Measurements from ENCODE around the gene DDX25. TPM values are rescaled to one million over a fixed set of nuclear protein-coding genes. Genes with fewer than 3 reads are reported as not detected.

The DDX25 gene
- polyA plus RNA-seq, 1 donor (not counting 4 experiments of a cell fraction or from before 2014, with no cell fraction given) = 0.12 TPM

DNA sequence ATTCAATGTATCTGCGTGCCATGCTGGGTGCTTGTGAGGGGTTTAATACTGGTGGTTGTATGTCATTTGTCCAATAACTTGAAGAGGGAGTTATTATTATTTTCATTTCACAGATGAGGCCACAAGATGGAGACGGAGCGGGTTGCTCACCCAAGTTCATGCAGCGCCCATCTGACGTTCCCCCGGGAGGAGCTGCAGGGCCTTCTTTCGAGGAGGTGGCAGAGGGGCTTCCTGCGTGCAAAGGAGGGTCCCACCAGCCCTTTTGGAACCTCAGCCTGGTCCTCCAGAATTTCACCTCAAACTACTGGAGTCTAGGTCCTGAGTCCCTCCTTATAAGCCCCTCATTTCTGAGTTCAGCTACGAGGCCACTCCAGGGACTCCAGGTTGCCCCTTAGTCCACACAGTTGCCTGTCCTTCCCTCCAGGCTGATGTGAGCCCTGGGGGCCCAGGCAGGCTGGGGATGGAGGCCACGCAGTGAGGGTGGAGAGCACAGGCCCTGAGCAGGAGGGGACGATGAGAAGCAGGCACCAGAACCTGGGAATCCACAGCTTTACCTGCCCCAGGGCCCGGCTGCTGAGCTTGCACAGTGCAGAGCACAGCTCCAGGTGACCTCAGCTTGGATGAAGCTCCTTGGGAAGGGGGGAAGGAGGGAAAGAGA is 38.6 kb downstream of the DDX25 start:
- Histone ChIP-seq H2AFZ (ENCODE audit: control insufficient read depth, low read length) (no peak overlapping the region), H4K20me1 (ENCODE audit: control insufficient read depth, extremely low read depth, insufficient read depth, low read length) (no peaks in the 10 kb centered on the region)
- no peak for FAIRE-seq

DNA sequence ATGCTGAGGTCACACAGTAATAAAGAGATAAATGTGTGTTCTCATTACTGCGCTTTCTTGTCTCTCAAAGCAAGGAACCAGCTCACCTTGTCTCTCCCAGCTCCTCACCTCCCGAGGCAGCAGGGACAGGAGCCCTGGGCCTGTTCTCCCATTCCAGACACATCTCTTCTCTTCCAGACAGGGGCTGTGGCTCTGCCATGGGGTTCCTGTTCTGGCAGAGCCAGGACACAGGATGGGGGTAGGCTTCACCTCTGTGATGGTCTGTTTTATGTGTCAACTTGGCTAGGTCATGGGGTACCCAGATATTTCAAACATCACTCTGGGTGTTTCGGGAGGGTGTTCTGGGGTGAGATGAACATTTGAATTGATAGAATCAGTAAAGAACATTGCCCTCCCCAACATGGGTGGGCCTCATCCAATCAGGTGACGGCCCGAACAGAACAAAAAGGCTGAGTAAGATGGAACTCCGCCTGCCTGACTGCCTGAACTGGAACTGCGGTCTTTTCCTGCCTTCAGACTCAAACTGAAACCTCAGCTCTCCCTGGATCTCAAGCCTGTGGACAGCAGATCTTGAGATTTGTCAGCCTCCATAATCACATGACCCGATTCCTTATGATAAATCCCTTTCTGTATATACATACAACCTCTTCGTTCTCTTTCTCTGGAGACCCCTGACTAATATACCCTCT is 39.5 kb downstream of the DDX25 start:
- no peak for FAIRE-seq
- Histone ChIP-seq H3K9me3 (ENCODE audit: control insufficient read depth, low read depth, low read length) (no peaks in the 10 kb centered on the region), H4K20me1 (ENCODE audit: control insufficient read depth, extremely low read depth, insufficient read depth, low read length) (no peaks in the 10 kb centered on the region), H3K36me3 (ENCODE audit: control insufficient read depth in 2 of 2, extremely low read depth in 1 of 2, insufficient read depth in 2 of 2, low read length in 2 of 2) (no peaks in the 10 kb centered on the region), H3K79me2 (ENCODE audit: control insufficient read depth, insufficient read depth, low read length) (no peaks in the 10 kb centered on the region), H3K4me2 (ENCODE audit: control insufficient read depth, extremely low read depth, insufficient read depth, low read depth, low read length) (no peak overlapping the region), H3K27me3 (ENCODE audit: control insufficient read depth, extremely low read depth, insufficient read depth, low read length) (no peaks in the 10 kb centered on the region), H3K4me3 (ENCODE audit: control insufficient read depth in 2 of 3, extremely low read depth in 1 of 3, insufficient read depth in 2 of 3, low read depth in 1 of 3, low read length in 3 of 3) (no peak overlapping the region), H3K27ac (ENCODE audit: control insufficient read depth, insufficient read depth, low read length) (no peak overlapping the region), H2AFZ (ENCODE audit: control insufficient read depth, low read length) (no peak overlapping the region), H3K9ac (ENCODE audit: control insufficient read depth, extremely low read depth, insufficient read depth, low read length) (no peak overlapping the region), H3K9me1 (ENCODE audit: control insufficient read depth, extremely low read depth, insufficient read depth, low read length) (no peaks in the 10 kb centered on the region), H3K4me1 (ENCODE audit: control insufficient read depth, extremely low read depth, insufficient read depth, low read length) (no peaks in the 10 kb centered on the region)
- TF ChIP-seq, protein P1, sequence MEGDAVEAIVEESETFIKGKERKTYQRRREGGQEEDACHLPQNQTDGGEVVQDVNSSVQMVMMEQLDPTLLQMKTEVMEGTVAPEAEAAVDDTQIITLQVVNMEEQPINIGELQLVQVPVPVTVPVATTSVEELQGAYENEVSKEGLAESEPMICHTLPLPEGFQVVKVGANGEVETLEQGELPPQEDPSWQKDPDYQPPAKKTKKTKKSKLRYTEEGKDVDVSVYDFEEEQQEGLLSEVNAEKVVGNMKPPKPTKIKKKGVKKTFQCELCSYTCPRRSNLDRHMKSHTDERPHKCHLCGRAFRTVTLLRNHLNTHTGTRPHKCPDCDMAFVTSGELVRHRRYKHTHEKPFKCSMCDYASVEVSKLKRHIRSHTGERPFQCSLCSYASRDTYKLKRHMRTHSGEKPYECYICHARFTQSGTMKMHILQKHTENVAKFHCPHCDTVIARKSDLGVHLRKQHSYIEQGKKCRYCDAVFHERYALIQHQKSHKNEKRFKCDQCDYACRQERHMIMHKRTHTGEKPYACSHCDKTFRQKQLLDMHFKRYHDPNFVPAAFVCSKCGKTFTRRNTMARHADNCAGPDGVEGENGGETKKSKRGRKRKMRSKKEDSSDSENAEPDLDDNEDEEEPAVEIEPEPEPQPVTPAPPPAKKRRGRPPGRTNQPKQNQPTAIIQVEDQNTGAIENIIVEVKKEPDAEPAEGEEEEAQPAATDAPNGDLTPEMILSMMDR (optimal IDR thresholded peaks at IDR 0.05 in 1 of 3, IDR thresholded peaks at IDR 0.05 in 1 of 3, conservative IDR thresholded peaks at IDR 0.05 in 1 of 3; ENCODE audit: extremely low read depth in 1 of 3, insufficient read depth in 2 of 3, low read length in 3 of 3) = no peak
- no peak for TF ChIP-seq EZH2 (IDR thresholded peaks at IDR 0.05; ENCODE audit: low read length)
- DNase-seq (ENCODE audit: low read depth, low spot score) = no peak
- dilution Hi-C loops (cut with MboI; ENCODE audit: extremely low pct_ligation_motif_present, low sequenced_read_pairs) = loop anchor here (25.0 kb wide), 1 partner anchor 268 kb away; the partner anchor contains the start of genes FAM118B and RPUSD4

More for the DNA sequence above, 38.6 kb downstream of the DDX25 start:
- Histone ChIP-seq H3K36me3 (ENCODE audit: control insufficient read depth in 2 of 2, extremely low read depth in 1 of 2, insufficient read depth in 2 of 2, low read length in 2 of 2) (no peaks in the 10 kb centered on the region), H3K9me3 (ENCODE audit: control insufficient read depth, low read depth, low read length) (no peaks in the 10 kb centered on the region), H3K27me3 (ENCODE audit: control insufficient read depth, extremely low read depth, insufficient read depth, low read length) (no peaks in the 10 kb centered on the region), H3K4me1 (ENCODE audit: control insufficient read depth, extremely low read depth, insufficient read depth, low read length) (no peaks in the 10 kb centered on the region), H3K9me1 (ENCODE audit: control insufficient read depth, extremely low read depth, insufficient read depth, low read length) (no peaks in the 10 kb centered on the region), H3K79me2 (ENCODE audit: control insufficient read depth, insufficient read depth, low read length) (no peaks in the 10 kb centered on the region), H3K27ac (ENCODE audit: control insufficient read depth, insufficient read depth, low read length) (no peak overlapping the region), H3K4me2 (ENCODE audit: control insufficient read depth, extremely low read depth, insufficient read depth, low read depth, low read length) (no peak overlapping the region), H3K4me3 (ENCODE audit: control insufficient read depth in 2 of 3, extremely low read depth in 1 of 3, insufficient read depth in 2 of 3, low read depth in 1 of 3, low read length in 3 of 3) (no peak overlapping the region), H3K9ac (ENCODE audit: control insufficient read depth, extremely low read depth, insufficient read depth, low read length) (no peak overlapping the region)
- dilution Hi-C loops (cut with MboI; ENCODE audit: extremely low pct_ligation_motif_present, low sequenced_read_pairs) = loop anchor here (25.0 kb wide), 1 partner anchor 269 kb away; the partner anchor contains the start of genes FAM118B and RPUSD4
- no peak for DNase-seq (ENCODE audit: low read depth, low spot score)
- TF ChIP-seq, protein P1 (optimal IDR thresholded peaks at IDR 0.05 in 1 of 3, IDR thresholded peaks at IDR 0.05 in 1 of 3, conservative IDR thresholded peaks at IDR 0.05 in 1 of 3; ENCODE audit: extremely low read depth in 1 of 3, insufficient read depth in 2 of 3, low read length in 3 of 3) = no peak
- TF ChIP-seq EZH2 (IDR thresholded peaks at IDR 0.05; ENCODE audit: low read length) = no peak
